GM18505 (cell line): ENCODE measurements around the gene ZMYM3.
"Not testable (repeated sequence)": the region's sequence is repeated elsewhere in the genome, so short reads cannot be mapped to it uniquely, and the experiment has no call there.

Source experiments
- ATAC-seq: cut with Tn5 transposase; IDR thresholded peaks from one replicate; pipeline ENCODE4 v1.9.1; 2021; ENCODE audit not compliant: unreplicated experiment
- POLR2A ChIP-seq: IDR thresholded peaks from 4 replicates; pipeline ENCODE4 v1.6.1; 2011; ENCODE audit warnings: borderline replicate concordance; ENCODE audit not compliant: insufficient read depth, insufficient read length; ENCODE audit errors: extremely low read depth

Gene ZMYM3

DNA sequence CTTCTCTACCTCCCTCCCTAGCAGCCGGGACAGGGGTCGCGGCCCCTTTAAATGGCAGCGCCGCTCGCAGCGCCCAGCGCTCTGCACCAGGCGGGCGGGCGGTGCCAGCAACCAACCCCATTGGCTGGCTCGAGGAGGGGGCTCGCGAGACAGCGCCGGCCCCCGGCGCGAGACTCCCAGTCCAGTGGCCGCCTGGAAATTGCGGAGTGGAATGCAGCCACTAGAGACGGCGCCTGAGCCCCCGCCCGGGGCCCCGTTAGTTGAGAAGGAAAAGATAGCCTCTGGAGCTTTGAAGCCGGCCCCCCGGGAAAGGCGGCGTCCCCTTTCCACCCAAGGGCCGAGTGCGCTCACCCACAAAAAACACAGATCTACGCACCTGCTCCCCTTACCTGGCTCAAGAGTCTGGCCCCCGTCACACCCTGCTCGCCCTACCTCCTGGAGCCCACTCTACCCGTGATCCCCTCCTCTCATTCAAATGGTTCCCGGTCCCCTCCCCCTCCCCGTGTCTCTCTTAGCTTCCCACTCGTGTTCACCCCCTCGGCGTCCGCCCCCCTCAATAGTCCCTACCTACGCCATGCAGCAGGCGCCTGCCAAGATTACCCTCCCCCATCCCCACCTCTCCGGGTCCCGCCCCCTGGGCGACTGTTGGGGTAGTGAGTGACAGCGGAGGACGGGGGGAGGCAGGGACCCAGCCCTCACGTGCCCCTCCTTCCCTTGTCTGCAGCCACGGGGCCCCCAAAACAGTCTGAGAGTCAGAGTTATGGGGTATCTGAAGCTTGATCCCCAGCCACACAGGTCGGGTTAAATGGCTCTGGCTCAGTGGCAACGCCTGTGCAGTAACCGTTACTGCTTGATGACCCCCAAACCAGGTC lies at the start of gene ZMYM3:
Gene ZMYM3 (minus strand): TSS at position 49 of the 872 bp plus-strand sequence. CDS start 885 bp downstream, outside the sequence.
- peak; percentile 76 for ATAC-seq
- peak; percentile 38 for TF ChIP-seq POLR2A

DNA sequence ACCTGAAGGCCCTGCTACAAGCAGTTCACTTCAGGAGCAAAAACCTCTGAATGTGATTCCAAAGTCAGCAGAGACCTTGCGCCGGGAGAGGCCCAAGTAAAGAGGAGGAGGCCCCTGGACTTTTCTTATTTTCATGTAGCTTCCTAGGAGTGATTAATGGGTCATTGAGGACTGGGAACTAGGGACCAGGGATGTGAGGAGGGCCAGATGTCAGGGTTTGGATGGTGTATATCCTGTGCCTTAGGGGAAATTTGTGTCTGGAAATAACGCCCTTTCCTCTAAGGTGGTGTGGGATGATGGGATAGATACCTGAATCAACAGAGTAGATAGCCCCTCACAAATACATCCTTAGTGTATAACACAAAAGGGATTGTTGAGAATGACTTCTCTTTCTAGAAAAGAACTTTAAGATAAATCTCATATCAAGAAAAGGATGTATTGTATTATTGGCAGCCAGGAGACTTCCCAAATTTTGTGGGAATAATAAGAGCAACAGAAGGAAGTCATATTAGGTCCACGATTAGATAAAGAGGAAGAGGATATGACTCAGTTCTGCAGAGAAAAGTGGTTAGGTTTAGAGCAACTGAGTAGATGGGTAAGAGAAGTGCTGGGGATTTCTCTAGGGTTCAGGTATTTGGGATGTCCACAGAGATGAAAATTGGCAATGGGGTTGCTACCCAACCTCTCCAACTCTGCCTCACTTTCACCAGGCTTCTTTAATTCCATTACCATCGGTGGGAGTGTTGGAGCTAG lies 48.7 kb upstream of the ZMYM3 start:
- no peak for TF ChIP-seq POLR2A
- no peak for ATAC-seq

DNA sequence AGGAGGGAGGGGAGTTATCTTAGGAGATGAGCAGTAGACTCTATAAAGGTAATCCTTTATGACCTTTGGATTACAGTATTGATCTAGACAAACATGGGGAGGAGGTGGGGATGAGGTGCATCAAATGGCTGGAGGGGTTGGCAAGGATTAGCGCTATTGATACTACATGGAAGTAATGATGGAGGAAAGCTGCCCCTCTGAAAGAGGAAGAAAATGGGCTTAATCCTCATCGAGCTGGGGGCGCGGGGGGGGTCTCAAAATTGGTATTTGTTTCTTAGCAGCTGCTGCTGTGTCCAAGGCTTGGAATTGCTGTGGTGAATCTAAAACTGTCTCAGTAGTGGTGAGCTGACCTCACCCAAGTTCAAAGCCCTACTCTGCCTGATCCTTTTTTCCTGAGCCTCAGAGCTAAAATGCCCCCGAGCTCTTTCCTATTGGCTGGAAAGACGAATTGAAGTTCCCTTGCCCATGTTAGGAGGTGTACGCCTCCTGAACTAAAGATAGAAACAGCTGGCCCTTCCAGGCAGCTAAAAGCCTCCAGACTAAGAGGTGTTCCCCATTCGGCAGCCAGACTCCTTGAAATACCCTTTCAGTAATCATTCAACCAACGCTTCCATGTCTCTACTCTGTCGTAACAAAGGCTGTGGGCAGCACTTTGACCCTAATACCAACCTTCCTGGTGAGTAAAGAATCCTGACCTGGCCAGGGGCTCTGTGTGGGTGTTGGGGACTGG lies 47.4 kb upstream of the ZMYM3 start, which contains the start of gene ITGB1BP2:
Gene ITGB1BP2 (plus strand): TSS at position 556 of the 730 bp plus-strand sequence. CDS start 57 bp downstream, at position 613.
- TF ChIP-seq POLR2A = peak; percentile 26
- no peak for ATAC-seq

DNA sequence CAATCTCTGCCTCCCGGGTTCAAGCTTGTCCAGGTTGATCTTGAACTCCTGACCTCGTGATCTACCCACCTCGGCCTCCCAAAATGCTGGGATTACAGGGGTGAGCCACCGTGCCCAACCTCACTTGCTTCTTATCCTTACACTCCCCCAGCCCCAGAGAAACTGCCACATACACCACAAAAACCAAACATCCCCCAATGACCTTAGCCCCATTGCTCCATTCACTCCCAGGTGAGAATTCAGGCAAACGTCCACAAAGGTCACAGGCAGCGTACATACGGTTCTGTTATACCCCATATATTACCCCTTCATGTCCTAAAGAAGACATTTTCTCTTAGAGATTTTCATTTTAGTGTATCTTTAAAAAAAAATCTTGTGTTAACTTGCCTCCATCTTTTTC lies 46.6 kb upstream of the ZMYM3 start:
- ATAC-seq = not testable (repeated sequence)

DNA sequence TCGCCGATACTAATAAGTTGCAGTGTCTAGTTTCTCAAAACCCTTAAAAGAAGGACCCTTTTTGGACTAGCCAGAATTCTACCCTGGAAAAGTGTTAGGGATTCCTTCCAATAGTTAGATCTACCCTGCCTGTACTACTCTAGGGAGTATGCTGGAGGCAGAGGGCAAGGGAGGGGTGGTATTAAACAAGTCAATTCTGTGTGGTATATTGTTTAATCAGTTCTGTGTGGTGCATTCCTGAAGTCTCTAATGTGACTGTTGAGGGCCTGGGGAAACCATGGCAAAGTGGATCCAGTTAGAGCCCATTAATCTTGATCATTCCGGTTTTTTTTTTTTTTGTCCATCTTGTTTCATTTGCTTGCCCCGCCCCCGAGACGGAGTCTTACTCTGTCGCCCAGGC lies 46.1 kb upstream of the ZMYM3 start:
- ATAC-seq = not testable (repeated sequence)

DNA sequence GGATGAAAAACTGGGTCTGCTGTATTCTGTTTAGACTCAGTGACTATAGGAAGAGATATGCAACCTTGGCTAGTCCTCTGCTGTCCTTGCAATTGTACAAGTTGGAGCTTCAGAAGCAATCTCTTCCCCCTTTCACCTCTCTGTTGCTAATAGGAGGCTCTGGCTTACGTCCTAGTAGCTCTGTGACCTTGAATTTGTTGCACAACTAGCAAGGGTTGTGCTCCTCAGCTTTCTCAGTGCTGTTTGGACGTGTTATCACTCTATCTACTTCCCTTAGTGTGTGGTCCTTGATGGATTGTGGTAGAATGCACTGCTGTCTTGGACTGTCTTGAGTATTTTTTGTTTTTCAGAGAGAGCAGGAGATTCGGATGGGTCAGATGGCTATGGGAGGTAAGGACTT lies 44.2 kb upstream of the ZMYM3 start:
- no peak for ATAC-seq
- TF ChIP-seq POLR2A = no peak

DNA sequence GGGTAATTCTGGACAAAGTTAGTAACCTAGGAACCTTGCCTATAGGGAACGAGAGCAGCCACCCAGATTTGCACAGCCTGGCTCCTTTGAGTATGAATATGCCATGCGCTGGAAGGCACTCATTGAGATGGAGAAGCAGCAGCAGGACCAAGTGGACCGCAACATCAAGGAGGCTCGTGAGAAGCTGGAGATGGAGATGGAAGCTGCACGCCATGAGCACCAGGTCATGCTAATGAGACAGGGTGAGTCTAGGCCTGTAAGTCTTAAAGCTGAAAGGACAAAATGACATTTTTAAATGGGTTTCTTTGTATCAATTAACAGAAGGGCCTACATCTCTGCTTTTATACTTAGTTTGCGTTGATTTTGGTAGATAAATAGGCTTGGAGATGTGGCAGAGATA lies 42.9 kb upstream of the ZMYM3 start:
- ATAC-seq = no peak
- TF ChIP-seq POLR2A = no peak

DNA sequence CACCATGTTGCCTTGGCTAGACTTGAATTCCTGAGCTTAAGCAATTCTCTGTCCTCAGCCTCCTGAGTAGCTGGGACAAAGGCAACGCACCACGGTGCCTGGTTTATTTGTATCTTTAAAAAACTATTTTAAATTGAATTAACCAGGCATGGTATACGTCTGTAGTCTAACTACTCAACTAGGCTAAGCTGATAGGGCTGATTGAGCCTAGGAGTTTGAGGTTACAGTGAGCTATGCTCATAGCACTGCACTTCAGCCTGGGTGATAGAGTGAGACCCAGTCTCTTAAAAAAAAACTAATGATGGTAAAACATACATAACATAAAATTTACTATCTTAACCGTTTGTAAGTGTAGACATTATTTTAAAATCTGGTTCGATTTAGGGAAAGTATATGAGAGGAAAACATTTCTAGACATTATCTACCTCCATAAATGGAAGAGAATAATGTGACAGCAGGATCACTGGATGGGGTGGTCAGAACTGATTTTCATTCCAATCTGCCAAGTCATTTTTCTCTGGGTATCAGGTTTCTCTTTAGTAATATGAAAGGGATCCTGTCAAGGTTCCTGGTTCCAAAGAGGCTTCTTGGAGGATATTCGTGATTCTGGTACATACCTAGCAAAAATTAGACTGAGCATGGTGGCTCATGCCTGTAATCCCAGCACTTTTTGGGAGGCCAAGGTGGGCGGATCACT lies 38.9 kb upstream of the ZMYM3 start:
- no peak for ATAC-seq
- TF ChIP-seq POLR2A = no peak

DNA sequence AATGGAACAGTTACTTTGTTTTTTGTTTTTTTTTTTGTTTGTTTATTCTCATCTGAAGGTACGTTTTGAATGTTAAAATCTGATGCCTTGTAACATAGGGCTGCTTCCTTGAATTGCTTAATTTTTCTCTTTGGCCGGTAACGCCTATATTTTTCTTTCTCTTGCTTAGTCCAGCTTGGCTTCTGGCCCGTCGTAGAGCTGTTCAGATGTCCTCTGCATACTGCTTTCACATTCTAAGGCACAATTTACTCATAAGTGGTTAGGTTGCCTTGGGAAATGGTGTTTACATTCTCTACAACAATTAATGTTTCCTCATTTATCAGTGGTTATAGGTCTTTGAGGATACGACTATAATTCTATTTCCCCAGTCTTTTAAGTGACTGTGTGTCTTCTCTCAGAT lies 37.4 kb upstream of the ZMYM3 start:
- no peak for TF ChIP-seq POLR2A
- no peak for ATAC-seq

DNA sequence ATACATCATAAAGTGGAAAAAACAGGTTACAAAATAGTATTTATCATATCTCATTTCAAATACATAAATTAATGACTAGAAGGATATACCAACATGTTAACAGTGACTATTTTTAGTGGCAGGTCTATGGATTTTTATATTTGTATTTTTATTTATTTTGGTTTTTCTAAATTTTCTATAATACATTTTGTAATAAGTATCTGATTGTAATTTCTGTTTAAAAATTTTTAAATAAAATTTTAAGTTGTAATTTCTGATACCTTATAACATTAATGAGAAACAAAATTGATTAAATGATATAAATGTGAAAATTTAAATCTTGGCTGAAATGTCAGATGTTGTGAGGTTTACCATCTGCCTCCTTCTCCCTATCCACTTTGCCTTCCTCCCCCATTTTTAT lies 32.0 kb upstream of the ZMYM3 start:
- no peak for ATAC-seq
- TF ChIP-seq POLR2A = no peak

DNA sequence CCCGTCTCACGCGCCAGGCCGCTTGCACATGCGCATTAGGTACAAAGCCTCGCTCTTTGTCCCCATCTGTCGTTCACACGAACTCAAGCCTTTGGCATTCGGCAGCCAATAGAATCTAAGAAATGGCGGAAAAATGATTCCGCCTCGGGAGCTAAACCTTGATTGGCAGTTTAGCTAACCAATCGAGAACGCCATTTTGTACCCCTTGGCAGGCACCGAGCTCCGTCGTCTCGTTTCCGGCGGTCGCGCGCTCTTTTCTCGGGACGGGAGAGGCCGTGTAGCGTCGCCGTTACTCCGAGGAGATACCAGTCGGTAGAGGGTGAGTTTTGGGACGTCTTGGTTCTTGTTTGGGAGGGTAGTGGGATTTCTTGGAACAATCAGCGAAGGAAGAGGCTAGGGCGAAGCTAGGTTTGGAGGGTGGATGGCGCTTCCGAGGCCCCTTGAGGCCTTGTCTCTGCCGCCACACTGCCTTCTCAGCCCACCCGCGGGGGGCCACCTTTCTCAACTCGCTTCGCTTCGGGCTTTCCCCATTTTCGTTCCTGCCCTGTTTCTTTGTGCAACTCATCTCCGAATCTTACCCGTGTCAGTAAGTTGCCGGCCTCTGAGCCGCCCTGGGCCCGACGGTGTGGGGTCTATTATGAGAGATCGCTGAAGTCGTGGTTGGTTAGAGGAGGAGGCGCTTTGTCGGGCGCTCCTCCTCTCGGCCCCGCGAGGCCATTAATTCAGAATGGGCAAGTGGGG lies 29.6 kb upstream of the ZMYM3 start, which contains the start of gene NONO:
Gene NONO (plus strand): TSS at position 233 of the 741 bp plus-strand sequence. CDS start 7,003 bp downstream, outside the sequence.
- TF ChIP-seq POLR2A = peak; percentile 76
- ATAC-seq = peak; percentile 76
